ENCODE results near the gene NOB1.
"Not testable (repeated sequence)": the region's sequence is repeated elsewhere in the genome, so short reads cannot be mapped to it uniquely, and the experiment has no call there.

GRCh38 chr16:69731280-69731679, 23.4 kb downstream of the NOB1 start:
- TF ChIP-seq, protein P1, sequence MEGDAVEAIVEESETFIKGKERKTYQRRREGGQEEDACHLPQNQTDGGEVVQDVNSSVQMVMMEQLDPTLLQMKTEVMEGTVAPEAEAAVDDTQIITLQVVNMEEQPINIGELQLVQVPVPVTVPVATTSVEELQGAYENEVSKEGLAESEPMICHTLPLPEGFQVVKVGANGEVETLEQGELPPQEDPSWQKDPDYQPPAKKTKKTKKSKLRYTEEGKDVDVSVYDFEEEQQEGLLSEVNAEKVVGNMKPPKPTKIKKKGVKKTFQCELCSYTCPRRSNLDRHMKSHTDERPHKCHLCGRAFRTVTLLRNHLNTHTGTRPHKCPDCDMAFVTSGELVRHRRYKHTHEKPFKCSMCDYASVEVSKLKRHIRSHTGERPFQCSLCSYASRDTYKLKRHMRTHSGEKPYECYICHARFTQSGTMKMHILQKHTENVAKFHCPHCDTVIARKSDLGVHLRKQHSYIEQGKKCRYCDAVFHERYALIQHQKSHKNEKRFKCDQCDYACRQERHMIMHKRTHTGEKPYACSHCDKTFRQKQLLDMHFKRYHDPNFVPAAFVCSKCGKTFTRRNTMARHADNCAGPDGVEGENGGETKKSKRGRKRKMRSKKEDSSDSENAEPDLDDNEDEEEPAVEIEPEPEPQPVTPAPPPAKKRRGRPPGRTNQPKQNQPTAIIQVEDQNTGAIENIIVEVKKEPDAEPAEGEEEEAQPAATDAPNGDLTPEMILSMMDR (IDR thresholded peaks at IDR 0.05), result not testable (repeated sequence)
- TF ChIP-seq POLR2A, POLR2AphosphoS5 (IDR thresholded peaks at IDR 0.05): not testable (repeated sequence)
